ENCODE results near the gene GNAT2. TPM values are rescaled to one million over a fixed set of nuclear protein-coding genes. Genes with fewer than 3 reads are reported as not detected.
A peak's percentile ranks its signal among the peaks of the same experiment; 100 is the strongest.
"Not testable (repeated sequence)": the region's sequence is repeated elsewhere in the genome, so short reads cannot be mapped to it uniquely, and the experiment has no call there.

GNAT2 gene
- not detected for total RNA-seq

- FAIRE-seq (no peak), DNase-seq (ENCODE audit: low spot score in 2 of 2) (peak in 1 of 2 donors; percentile 76)
Observed at GRCh38 chr1:109619576-109620400, at the start of gene GNAT2, which contains the start of gene AMPD2. GNAT2 (minus strand) TSS chr1:109619616; CDS start chr1:109612870, 6,746 bp downstream. AMPD2 (plus strand) TSS chr1:109619837; CDS start chr1:109621176, 1,339 bp downstream.

GRCh38 chr1:109668123-109668775 lies 48.8 kb upstream of the GNAT2 start:
- FAIRE-seq (no peak), DNase-seq (ENCODE audit: low spot score in 2 of 2) (no peak)

GRCh38 chr1:109667452-109668122 lies 48.2 kb upstream of the GNAT2 start, which contains the start of gene GSTM2:
GSTM2 (plus strand) TSS chr1:109668057; CDS start chr1:109668116, 59 bp downstream.
- DNase-seq (ENCODE audit: low spot score in 2 of 2) = peak; percentile 57 to 78
- no peak for FAIRE-seq

- DNase-seq (ENCODE audit: low spot score in 2 of 2) (no peak), FAIRE-seq (no peak)
Observed at GRCh38 chr1:109664671-109665070, 45.3 kb upstream of the GNAT2 start.

GRCh38 chr1:109661391-109661790 lies 42.0 kb upstream of the GNAT2 start:
- DNase-seq (ENCODE audit: low spot score in 2 of 2) (no peak), FAIRE-seq (no peak)

GRCh38 chr1:109660691-109661026 lies 41.2 kb upstream of the GNAT2 start:
- not testable (repeated sequence) for FAIRE-seq; DNase-seq (ENCODE audit: low spot score in 2 of 2)

- no peak for FAIRE-seq
- DNase-seq (ENCODE audit: low spot score in 2 of 2) = no peak
Observed at GRCh38 chr1:109659997-109660690, 40.7 kb upstream of the GNAT2 start.

GRCh38 chr1:109659145-109659544 lies 39.7 kb upstream of the GNAT2 start:
- FAIRE-seq = no peak

GRCh38 chr1:109658533-109659042 lies 39.2 kb upstream of the GNAT2 start:
- DNase-seq (ENCODE audit: low spot score in 2 of 2) (no peak), FAIRE-seq (no peak)

More at GRCh38 chr1:109659145-109659544, 39.7 kb upstream of the GNAT2 start:
- no peak for DNase-seq (ENCODE audit: low spot score in 2 of 2)

- no peak for FAIRE-seq
- no peak for DNase-seq (ENCODE audit: low spot score in 2 of 2)
Observed at GRCh38 chr1:109657970-109658369, 38.6 kb upstream of the GNAT2 start.

GRCh38 chr1:109657395-109657794 lies 38.0 kb upstream of the GNAT2 start:
- no peak for FAIRE-seq
- DNase-seq (ENCODE audit: low spot score in 2 of 2) = no peak

GRCh38 chr1:109655615-109656519 lies 36.5 kb upstream of the GNAT2 start, which contains the start of gene GSTM4:
GSTM4 (plus strand) TSS chr1:109656099; CDS start chr1:109656390, 291 bp downstream.
- no peak for FAIRE-seq
- peak; percentile 67 to 81 for DNase-seq (ENCODE audit: low spot score in 2 of 2)

- FAIRE-seq (no peak), DNase-seq (ENCODE audit: low spot score in 2 of 2) (no peak)
Observed at GRCh38 chr1:109654519-109654918, 35.1 kb upstream of the GNAT2 start.

GRCh38 chr1:109653306-109653705 lies 33.9 kb upstream of the GNAT2 start:
- DNase-seq (ENCODE audit: low spot score in 2 of 2) (no peak), FAIRE-seq (no peak)

- no peak for DNase-seq (ENCODE audit: low spot score in 2 of 2)
- no peak for FAIRE-seq
Observed at GRCh38 chr1:109652402-109652801, 33.0 kb upstream of the GNAT2 start.

- FAIRE-seq (no peak), DNase-seq (ENCODE audit: low spot score in 2 of 2) (no peak)
Observed at GRCh38 chr1:109650609-109651008, 31.2 kb upstream of the GNAT2 start.

GRCh38 chr1:109649491-109649914 lies 30.1 kb upstream of the GNAT2 start:
- FAIRE-seq = no peak
- no peak for DNase-seq (ENCODE audit: low spot score in 2 of 2)

- FAIRE-seq (no peak), DNase-seq (ENCODE audit: low spot score in 2 of 2) (no peak)
Observed at GRCh38 chr1:109644670-109645069, 25.3 kb upstream of the GNAT2 start.
